ENCODE measurements around the gene ENPP1. TPM values are rescaled to one million over a fixed set of nuclear protein-coding genes. Genes with fewer than 3 reads are reported as not detected.

ENPP1 gene
- total RNA-seq, 1 donor, result 16.3 TPM

DNA sequence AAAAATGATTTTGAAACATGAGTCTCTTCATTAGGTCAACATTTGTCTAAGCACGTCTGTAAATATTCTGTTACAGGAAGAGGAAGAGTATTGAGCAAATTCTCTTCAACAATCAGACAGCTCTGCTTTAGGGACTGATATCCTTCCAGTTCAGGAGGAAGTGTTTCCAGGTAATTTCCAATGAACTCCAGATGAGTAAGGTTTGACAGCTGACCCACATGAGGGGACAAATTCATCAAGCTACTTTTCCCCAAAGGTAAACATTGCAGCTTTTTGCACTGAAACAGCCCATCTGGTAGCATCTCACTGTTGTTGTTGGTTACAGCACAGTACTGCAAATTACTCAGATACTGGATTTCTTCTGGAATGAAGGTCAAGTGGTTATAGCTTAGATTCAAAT is 18.1 kb downstream of the ENPP1 start:
- H2AFZ ChIP-seq (ENCODE audit: low read length), result no peak overlapping the region
- H3K4me2 ChIP-seq (ENCODE audit: insufficient read depth, low read length), result peak overlapping the region; percentile 32
- H3K79me2 ChIP-seq (ENCODE audit: insufficient read depth, low read length), result peaks cover 75% of the 10 kb centered on the region
- no peak for DNase-seq (ENCODE audit: insufficient read length, low spot score, missing footprints)
- no peaks in the 10 kb centered on the region for H3K27me3 ChIP-seq (ENCODE audit: insufficient read depth, low read length)
- H3K9me3 ChIP-seq (ENCODE audit: low read depth, low read length), result no peaks in the 10 kb centered on the region
- no peak overlapping the region for H3K27ac ChIP-seq (ENCODE audit: low read depth, low read length)
- H3K4me1 ChIP-seq (ENCODE audit: insufficient read depth, low read length), result peaks cover 26% of the 10 kb centered on the region
- peaks cover 8% of the 10 kb centered on the region for H3K36me3 ChIP-seq (ENCODE audit: insufficient read depth, low read length)
- H4K20me1 ChIP-seq (ENCODE audit: insufficient read depth, low read length), result peaks cover 3% of the 10 kb centered on the region
- H3K4me3 ChIP-seq (ENCODE audit: insufficient read depth, low read length), result no peak overlapping the region
- TF ChIP-seq, protein P1, sequence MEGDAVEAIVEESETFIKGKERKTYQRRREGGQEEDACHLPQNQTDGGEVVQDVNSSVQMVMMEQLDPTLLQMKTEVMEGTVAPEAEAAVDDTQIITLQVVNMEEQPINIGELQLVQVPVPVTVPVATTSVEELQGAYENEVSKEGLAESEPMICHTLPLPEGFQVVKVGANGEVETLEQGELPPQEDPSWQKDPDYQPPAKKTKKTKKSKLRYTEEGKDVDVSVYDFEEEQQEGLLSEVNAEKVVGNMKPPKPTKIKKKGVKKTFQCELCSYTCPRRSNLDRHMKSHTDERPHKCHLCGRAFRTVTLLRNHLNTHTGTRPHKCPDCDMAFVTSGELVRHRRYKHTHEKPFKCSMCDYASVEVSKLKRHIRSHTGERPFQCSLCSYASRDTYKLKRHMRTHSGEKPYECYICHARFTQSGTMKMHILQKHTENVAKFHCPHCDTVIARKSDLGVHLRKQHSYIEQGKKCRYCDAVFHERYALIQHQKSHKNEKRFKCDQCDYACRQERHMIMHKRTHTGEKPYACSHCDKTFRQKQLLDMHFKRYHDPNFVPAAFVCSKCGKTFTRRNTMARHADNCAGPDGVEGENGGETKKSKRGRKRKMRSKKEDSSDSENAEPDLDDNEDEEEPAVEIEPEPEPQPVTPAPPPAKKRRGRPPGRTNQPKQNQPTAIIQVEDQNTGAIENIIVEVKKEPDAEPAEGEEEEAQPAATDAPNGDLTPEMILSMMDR (IDR thresholded peaks at IDR 0.05; ENCODE audit: extremely low read depth, low read depth, low read length), result no peak

DNA sequence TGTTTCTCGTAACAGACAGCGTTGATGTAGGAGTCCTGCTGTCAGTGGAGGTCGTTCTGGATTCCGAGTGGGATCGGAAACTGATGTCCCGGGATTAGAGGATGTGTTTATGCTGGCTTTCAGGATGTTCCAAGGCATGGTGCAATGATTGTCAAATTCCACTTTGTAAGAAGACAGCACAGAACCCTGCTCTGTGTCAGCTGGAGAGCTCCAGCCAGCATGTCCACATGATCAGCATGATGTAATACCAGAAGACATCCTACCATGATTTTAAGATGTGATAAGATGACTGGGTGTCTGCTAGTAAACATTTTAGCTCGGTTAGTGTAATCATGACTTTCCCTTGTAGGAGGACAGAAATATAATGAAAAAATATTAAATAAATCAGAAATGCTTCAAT is 20.3 kb downstream of the ENPP1 start:
- peak overlapping the region; percentile 10 for H3K27ac ChIP-seq (ENCODE audit: low read depth, low read length)
- H3K79me2 ChIP-seq (ENCODE audit: insufficient read depth, low read length), result peaks cover 71% of the 10 kb centered on the region
- peaks cover 3% of the 10 kb centered on the region for H4K20me1 ChIP-seq (ENCODE audit: insufficient read depth, low read length)
- peaks cover 8% of the 10 kb centered on the region for H3K36me3 ChIP-seq (ENCODE audit: insufficient read depth, low read length)
- TF ChIP-seq, protein P1 (IDR thresholded peaks at IDR 0.05; ENCODE audit: extremely low read depth, low read depth, low read length), result no peak
- H3K27me3 ChIP-seq (ENCODE audit: insufficient read depth, low read length), result no peaks in the 10 kb centered on the region
- H3K4me3 ChIP-seq (ENCODE audit: insufficient read depth, low read length), result no peak overlapping the region
- no peak for DNase-seq (ENCODE audit: insufficient read length, low spot score, missing footprints)
- H3K4me1 ChIP-seq (ENCODE audit: insufficient read depth, low read length), result peaks cover 33% of the 10 kb centered on the region
- H3K4me2 ChIP-seq (ENCODE audit: insufficient read depth, low read length), result no peak overlapping the region
- no peak overlapping the region for H2AFZ ChIP-seq (ENCODE audit: low read length)
- no peaks in the 10 kb centered on the region for H3K9me3 ChIP-seq (ENCODE audit: low read depth, low read length)

DNA sequence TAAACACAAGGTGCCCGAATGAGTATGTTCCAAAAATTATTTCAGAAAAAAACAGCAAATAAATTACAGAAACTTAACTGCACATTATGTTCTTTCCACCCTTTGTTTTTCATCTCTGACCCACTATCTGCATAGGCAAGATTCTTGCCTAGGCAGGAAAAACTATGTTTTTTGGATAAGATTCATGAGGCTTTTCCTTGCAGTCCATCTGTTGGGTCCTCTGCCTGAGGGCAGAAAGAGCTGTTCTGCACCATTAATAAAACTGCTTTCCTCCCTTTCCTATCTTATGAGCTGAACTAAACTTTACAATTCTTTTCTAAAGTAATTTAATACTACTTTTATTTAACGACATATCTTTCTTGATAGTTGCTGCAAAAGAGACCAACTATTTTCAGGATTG is 21.1 kb downstream of the ENPP1 start:
- Histone ChIP-seq H3K4me3 (ENCODE audit: insufficient read depth, low read length) (no peak overlapping the region), H3K4me1 (ENCODE audit: insufficient read depth, low read length) (peaks cover 27% of the 10 kb centered on the region), H3K4me2 (ENCODE audit: insufficient read depth, low read length) (no peak overlapping the region), H2AFZ (ENCODE audit: low read length) (no peak overlapping the region), H3K79me2 (ENCODE audit: insufficient read depth, low read length) (peaks cover 67% of the 10 kb centered on the region), H3K27me3 (ENCODE audit: insufficient read depth, low read length) (no peaks in the 10 kb centered on the region), H3K36me3 (ENCODE audit: insufficient read depth, low read length) (peaks cover 8% of the 10 kb centered on the region), H3K27ac (ENCODE audit: low read depth, low read length) (no peak overlapping the region), H3K9me3 (ENCODE audit: low read depth, low read length) (no peaks in the 10 kb centered on the region), H4K20me1 (ENCODE audit: insufficient read depth, low read length) (peaks cover 3% of the 10 kb centered on the region)
- TF ChIP-seq, protein P1 (IDR thresholded peaks at IDR 0.05; ENCODE audit: extremely low read depth, low read depth, low read length), result no peak
- DNase-seq (ENCODE audit: insufficient read length, low spot score, missing footprints), result no peak

DNA sequence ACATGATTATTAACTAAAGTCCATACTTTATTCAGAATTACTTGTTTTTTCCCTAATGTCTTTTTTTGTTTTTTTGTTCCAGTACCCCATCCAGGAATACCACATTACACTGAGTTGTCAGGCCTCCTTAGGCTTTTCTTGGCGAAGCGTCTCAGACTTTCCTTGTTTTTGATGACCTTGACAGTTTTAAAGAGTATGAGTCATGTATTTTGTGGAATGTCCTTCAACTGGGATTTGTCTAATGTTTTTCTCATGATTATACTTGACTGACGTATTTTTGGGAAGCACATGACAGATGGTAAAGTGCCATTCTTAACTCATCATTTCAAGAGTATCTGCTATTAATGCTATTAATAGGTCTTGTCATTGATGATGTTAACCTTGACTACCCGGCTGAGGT is 23.6 kb downstream of the ENPP1 start:
- Histone ChIP-seq H4K20me1 (ENCODE audit: insufficient read depth, low read length) (peaks cover 3% of the 10 kb centered on the region), H3K79me2 (ENCODE audit: insufficient read depth, low read length) (peaks cover 56% of the 10 kb centered on the region)

More for the DNA sequence above, 23.6 kb downstream of the ENPP1 start:
- Histone ChIP-seq H3K27me3 (ENCODE audit: insufficient read depth, low read length) (no peaks in the 10 kb centered on the region), H3K36me3 (ENCODE audit: insufficient read depth, low read length) (peaks cover 8% of the 10 kb centered on the region), H3K4me3 (ENCODE audit: insufficient read depth, low read length) (no peak overlapping the region), H3K4me1 (ENCODE audit: insufficient read depth, low read length) (peaks cover 22% of the 10 kb centered on the region), H3K9me3 (ENCODE audit: low read depth, low read length) (no peaks in the 10 kb centered on the region), H2AFZ (ENCODE audit: low read length) (no peak overlapping the region), H3K4me2 (ENCODE audit: insufficient read depth, low read length) (no peak overlapping the region), H3K27ac (ENCODE audit: low read depth, low read length) (peak overlapping the region; percentile 77)
- DNase-seq (ENCODE audit: insufficient read length, low spot score, missing footprints), result no peak
- TF ChIP-seq, protein P1 (IDR thresholded peaks at IDR 0.05; ENCODE audit: extremely low read depth, low read depth, low read length), result no peak
